ENCODE data around the gene LIPG.
"Not testable (repeated sequence)": the region's sequence is repeated elsewhere in the genome, so short reads cannot be mapped to it uniquely, and the experiment has no call there.

Gene LIPG

DNA sequence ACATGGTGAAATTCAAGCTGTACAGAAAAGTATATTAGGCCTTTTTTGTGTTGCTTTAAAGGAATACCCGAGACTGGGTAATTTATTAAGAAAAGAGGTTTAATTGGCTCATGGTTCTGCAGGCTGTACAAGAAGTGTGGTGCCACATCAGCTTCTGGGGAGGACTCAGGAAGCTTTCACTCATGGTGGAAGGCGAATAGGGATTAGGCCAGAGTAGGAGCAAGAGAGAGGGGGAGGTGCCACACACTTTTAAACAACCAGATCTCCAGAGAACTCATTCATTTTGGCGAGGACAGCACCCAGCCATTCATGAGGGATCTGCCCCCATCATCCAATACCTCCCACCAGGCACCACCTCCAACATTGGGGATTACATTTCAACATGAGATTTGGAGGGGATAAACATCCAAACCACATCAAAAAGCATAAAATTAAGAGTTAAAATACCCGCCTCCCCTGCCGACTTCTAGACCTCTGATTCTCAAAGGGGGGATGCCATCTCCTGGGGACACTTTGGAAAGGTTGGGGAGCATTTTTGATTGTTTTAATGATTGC, 15.1 kb upstream of the LIPG start:
- DNase-seq (ENCODE audit: low read depth in 2 of 2) = no peak

DNA sequence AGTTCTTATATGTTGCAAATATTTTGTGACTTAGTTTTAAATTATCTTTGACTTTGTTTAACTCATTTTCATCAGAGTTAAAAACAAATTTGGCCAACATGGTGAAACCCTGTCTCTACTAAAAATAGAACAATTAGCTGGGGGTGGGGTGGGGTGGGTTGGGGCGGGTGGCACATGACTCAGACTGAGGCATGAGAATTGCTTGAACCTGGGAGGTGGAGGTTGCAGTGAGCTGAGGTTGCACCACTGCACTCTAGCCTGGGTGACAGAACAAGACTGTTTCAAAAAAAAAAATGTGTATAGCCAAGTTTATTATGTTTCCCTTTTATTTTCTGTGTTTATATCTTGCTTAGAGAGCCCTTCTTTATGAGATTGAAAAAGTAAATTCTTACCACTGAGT, 14.2 kb upstream of the LIPG start:
- DNase-seq (ENCODE audit: low read depth in 2 of 2) = no peak

DNA sequence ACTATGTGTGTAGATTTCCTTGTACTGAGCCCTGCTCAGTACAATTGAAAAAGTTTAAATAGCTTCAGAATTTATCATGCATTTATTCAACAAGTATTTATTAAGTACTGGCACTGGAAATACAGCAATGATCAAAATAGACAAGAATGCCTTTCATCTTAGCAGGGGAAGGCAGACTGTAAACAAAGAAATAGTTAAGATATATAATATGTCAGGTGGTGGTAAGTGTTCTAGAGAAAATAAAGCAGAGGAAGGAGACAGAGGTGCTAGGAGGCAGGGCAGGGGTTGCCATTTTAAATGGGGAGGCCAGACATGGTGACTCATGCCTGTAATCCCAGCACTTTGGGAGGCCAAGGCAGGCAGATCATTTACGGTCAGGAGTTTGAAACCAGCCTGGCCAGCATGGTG, 13.6 kb upstream of the LIPG start:
- no peak for DNase-seq (ENCODE audit: low read depth in 2 of 2)

DNA sequence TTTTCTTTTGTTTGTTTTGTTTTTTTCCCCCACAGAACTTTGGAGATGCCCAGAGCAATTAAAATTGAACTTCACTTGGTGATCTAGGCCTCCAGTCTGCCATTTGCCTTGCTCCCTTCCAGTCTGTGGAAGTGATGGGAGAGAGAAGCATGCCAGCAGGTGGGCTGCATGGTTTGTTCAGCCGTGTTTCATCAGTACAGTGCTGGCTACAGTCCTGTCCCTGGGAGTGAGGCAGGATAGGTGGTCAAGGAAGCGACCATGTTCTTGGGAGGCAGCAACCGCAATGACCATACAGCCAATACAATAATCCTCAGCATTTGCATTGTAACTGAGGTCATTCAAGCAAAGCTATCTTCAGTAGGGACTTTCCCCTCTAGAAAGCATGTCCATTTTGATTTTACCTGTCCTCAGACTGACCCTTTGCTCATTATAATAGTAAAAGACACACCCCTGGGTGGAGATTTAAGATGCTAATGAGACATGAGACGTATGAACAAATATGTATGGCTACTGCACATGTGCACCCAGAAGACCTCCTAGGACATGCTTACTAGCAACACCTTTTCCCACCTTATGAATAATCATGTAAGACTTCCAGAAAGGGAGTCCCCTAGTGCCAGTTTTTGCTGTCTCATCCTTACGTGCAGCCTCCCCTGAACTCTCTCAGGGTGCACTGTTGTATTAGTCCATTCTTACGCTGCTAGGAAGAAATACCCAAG, 11.1 kb upstream of the LIPG start:
- no peak for DNase-seq (ENCODE audit: low read depth in 2 of 2)

DNA sequence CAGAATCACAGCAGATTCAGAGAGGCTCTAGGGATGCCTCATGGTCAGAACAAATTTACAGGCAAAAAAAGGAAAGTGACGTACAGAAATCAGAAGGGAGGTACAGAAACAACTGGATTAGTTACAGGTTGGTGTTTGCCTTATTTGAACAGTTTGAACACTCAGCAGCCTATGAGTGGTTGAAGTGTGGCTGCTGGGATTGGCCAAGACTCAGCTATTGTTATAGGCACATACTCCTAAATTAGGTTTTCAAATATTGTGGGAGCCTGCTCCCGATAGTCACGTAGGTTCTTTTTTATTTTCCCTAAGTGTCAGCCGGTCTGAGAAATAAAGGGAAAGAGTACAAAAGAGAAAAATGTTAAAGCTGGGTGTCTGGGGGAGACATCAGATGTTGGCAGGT, 8.9 kb upstream of the LIPG start:
- no peak for DNase-seq (ENCODE audit: low read depth in 2 of 2)

DNA sequence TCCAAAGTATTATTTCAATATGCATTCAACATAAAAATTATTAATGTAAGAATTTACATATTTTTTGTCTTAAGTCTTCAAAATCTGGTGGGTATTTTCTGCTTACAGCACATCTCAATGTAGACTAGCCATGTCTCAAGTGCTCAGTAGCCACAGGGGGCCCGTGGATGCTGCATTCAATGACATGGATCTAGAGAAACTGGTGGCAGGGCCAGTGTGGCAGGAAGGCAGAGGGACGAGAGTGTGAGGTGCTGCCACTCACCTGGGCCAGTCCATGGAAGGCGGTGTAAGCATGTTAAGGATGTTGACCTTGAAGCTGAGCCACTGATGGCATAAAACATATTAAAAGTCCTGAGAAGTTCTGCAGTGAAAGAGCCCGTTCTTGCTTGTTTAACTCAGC, 6.2 kb upstream of the LIPG start:
- DNase-seq (ENCODE audit: low read depth in 2 of 2) = no peak

DNA sequence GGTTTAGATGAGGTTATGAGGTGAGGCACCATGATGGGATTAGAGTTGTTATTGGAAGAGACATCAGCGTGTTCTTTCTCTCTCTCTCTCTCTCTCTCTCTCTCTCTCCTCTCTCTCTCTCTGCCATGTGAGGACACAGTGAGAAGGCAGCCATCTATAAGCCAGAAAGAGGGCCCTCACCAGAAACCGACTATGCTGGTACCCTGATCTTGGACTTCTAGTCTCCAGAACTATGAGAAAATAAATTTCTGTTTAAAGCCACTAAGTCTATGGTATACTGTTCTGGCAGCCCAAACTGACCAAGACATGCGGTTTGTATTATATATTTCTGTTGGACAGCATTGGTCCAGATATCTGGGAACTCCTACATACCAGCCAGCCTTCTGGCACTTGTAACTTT, 3.5 kb upstream of the LIPG start:
- no peak for DNase-seq (ENCODE audit: low read depth in 2 of 2)

DNA sequence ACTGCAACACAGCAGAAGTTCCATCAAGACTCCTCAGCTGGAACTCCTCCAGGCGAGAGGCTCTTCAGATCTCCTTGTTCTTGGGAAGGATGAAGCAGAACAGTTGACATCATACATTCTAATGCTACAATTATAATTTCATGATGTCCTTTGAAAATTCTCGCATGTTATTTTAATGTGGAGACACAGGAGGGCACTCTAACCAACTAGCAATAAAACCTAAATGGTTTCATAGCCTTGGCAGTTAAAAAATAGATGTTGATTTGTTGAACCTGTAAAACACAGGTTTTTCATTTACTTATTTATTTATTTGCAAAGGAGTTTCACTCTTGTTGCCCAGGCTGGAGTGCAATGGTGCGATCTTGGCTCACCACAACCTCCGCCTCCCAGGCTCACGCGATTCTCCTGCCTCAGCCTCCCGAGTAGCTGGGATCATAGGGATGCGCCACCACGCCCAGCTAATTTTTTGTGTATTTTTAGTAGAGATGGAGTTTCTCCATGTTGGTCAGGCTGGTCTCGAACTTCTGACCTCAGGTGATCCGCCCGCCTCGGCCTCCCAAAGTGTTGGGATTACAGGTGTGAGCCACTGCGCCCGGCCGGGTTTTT, 2.4 kb upstream of the LIPG start:
- DNase-seq (ENCODE audit: low read depth in 2 of 2) = not testable (repeated sequence)

DNA sequence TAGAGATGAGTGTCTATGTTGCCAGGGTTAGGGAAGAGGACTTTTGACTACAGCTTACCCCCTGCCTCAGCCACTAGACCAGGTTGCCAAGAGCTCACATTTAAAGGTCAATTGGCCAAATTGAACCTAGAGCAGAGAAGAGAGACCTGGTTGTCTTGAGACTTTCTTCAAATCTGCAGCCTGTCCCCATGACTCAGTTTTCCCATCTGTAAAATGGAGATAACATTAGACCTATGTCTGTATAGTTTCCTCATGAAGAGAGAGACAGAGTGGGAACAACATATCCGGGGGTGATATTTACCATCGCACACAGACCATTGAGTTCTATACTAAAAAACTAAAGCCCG, 1.6 kb upstream of the LIPG start:
- DNase-seq (ENCODE audit: low read depth in 2 of 2) = no peak

DNA sequence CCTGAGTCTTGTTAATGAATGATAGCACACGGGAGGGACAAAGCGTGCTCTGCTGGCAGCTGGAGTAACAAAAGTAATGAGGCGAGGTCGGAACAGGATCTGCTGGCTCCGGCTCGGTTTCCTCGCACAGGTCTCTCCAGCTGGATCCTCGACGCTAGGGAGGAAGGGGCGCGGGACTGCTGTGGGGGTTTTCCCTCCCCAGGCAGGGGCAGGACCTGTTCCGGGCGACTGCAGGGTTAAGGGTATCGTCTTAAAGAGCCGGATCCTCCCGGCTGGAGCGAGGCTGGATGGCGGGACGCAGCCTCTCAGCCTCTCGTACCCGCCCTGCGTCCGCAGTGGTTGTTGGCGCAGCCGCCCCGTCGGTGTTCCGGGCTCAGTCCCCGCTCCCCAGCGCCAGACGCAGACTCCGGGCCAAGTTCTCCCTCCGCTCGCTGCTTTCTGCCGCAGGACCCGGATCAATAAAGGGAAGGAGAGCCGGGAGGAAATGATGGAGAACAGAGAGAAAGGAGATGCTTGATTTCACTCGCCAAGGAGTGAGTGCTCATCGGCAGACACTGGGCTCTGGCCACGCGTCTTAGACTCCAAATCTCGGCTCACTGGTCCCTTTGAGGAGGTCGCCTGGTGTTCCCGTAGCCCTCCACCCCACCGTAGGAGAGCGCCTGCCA, 1.1 kb upstream of the LIPG start:
- DNase-seq (ENCODE audit: low read depth in 2 of 2) = no peak

DNA sequence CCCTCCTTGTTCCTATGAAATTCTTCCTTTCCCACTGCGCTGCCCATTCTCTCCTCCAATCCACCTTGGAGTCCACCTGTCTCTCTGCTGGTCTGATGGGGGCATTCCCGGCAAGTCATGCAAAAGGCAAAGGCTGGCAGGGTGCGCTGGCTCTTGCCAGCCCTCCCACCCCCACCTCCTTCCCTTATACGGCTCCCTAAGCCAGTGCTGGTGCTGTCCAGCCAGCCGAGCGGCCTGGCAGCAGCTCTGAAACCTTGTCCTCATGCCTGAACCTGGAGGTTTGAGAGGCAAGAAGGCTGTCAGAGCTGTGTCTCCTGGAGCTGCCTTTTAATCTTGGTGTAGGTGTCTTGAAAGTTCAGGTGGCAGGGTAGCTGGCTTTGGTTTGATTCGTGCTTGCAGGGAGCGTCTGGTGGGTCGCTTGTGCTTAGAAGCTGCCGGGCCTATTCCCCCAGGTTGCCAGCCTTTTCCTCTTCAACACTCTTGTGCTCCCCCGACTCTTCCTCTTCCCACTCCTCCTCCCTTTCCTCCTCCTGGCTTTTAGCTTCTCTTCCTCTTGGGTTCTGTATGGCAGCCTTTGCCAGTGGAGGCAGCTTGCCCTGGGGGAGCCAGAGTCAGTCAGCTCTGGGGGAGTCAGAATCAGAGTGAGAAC, 748 bp downstream of the LIPG start:
- no peak for DNase-seq (ENCODE audit: low read depth in 2 of 2)

DNA sequence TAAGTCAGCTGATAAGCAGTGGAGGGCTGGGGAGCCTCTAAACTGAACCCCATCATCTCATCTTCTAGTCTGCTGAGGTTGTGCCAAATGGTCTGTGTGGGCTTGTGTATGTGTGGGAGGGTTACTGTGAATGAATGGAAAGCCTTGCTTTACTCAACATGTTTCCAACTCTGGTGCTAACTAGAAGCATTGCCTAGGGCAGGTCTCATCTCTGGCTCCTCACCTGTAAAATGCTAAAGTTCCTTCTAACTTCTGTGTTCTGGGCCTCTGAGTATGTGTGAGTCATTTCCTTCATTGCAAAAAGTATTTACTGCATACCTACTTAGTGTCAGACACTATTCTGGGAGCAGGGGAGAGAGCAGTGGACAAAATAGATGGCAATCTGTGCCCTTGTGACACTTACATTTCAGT, 1.3 kb downstream of the LIPG start:
- DNase-seq (ENCODE audit: low read depth in 2 of 2) = no peak

DNA sequence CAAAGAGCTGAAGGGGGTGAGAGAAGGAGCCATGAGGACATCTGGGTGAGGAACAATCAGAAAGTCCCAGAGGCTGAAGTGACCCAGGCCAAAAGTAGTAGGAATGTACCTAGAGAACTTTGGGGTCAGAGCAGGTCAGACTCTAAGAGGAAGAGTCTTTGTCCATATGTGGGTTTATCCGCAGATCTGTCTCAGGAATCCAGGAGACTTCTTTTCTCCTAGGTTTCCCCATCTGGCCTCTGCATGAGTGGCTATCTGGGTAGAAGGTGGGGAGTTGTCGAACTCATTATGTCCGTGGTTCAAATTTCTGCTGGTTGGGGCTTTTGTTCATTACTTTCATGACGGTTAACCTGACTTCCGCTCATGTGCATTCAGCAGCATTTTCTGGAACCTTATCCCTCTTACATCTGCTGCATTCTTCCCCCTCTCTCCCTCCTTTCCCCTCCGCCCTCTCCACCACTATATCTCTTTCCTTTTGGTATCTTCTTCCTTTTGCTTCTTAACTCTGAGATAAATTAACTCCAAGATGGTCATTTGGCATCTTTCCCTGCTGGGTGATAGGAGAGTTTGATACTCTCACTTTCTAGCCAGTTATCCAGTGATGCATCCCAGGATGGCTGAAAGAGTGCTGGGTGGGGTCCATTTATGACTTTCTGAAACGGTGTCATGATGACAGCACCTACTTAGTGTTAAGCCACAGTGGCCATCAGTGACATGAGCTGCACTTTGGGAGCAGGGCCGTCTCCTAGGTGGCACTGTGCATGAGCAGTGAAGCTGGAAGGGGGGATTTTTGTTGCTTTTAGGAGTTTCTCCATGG, 2.1 kb downstream of the LIPG start:
- no peak for DNase-seq (ENCODE audit: low read depth in 2 of 2)

DNA sequence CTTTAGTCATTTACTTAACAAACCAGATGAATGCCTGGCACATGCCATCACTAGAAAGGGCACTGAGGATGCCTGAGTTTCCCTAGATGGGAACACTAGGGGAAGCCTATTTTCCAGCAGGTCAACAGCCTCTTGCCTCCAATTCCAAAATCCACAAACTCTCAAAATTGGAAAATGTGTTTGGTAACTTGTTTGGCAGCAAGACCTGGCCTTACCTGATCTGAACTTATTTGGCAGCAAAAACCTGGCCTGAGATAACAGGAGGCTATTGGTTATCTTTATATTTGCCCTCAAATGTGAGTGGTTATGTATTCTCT, 2.6 kb downstream of the LIPG start:
- no peak for DNase-seq (ENCODE audit: low read depth in 2 of 2)

DNA sequence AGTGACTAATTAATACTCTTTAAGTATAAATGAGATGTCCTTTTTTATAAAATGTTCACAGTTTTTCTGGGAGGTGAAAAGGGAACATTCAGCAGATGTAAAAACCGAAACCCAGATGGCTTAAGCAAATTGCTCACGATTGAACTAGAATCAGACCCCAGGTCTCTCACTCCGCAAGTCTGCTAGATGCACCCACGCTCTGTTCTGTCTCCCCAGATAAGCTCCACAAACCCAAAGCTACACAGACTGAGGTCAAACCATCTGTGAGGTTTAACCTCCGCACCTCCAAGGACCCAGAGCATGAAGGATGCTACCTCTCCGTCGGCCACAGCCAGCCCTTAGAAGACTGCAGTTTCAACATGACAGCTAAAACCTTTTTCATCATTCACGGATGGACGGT, 3.2 kb downstream of the LIPG start:
- DNase-seq (ENCODE audit: low read depth in 2 of 2) = no peak

DNA sequence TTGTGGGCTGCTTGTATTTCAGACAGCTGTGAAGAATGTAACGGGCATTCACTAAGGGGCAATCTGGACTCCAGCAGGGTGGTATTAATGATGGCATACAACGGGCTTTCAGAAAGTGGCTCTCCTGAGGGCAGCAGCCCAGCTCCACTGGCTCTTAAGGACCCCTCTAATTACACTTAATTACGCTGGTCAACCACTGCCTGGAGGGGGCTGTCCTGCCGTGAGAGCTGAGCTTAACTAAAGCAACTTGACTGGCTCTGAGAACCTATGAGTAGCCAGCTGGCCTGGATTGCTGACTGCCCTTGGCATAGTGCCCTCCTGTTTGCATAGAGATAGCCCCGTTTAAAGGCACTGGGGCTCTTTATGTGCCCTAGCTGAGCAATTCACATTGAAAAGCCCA, 3.8 kb downstream of the LIPG start:
- no peak for DNase-seq (ENCODE audit: low read depth in 2 of 2)

DNA sequence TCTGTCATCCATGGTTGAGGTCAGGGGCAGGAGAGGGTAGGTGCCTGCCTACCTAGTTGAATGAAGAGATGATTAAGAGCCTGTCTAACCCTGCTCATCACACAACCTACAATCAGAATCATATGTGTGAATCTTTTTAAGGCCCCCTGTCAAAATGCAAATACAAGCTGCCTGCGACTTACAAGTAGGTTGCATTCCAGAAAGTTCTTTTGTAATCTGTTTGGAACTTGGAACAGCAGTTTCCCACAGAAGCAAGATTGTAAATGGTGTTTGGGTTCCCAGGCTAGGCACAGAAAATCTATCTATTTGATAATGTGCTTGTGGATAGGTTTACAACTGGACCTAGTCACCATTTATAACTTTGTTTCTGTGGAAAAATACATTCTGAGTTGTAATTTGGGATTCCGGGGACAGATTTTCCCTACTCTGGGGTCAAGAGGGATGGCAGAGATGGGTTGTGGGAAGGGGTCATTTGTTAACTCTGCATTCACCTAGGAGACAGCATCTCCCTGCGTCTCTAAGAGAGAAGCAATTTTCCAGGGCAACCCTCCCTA, 4.4 kb downstream of the LIPG start:
- no peak for DNase-seq (ENCODE audit: low read depth in 2 of 2)

DNA sequence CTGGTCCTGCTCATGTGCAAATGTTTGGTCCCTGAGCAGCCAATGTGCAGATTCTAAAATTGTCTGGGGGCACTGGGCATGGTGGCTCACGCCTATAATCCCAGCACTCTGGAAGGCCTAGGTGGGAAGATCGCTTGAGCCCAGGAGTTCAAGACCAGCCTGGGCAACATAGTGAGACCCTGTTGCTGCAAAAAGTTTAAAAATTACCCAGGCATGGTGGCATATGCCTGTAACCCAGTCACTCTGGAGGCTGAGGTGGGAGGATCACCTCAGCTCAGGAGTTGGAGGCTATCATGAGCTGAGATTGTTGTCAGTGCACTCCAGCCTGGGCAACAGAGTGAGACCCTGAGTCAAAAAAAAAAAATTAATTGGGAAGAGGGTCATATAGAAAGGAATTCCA, 5.1 kb downstream of the LIPG start:
- no peak for DNase-seq (ENCODE audit: low read depth in 2 of 2)

DNA sequence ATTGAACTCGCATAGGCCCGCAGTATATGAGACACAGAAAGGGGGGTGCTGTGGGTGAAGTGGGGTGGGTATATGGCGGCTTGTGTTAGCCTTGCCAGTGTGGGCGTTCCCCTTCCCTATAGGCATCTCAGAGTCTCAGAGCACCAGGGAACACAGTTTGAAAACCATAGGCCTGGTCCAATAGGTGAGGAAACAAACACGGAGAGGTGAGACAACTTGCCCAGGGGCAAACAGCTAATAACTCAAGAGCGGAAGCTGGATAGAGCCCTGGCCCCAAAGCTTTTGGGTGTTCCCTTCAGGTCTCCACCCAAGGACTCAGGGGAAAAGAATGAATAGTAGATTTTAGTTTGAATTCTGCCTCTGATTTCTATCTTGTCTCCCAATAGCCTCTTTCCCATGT, 7.9 kb downstream of the LIPG start:
- DNase-seq (ENCODE audit: low read depth in 2 of 2) = no peak

DNA sequence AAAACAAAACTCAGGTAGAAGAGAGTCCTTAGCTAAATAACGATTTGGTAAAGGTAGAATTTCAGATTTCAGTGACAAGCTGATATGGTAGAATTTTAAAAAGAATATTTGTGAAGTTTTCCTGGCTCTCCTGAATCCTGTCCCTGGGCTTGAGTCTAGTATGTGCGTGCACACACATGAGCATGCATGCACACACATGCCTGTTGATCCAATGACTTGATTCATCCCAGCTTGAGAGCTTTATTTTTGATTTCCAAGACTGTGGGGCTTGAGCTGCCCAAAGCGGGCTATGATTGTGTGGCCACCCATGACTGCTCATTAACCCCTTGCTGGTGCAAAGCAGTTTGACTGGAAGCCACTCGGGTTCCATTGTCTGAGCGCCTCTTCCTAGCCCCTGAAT, 9.0 kb downstream of the LIPG start:
- no peak for DNase-seq (ENCODE audit: low read depth in 2 of 2)

DNA sequence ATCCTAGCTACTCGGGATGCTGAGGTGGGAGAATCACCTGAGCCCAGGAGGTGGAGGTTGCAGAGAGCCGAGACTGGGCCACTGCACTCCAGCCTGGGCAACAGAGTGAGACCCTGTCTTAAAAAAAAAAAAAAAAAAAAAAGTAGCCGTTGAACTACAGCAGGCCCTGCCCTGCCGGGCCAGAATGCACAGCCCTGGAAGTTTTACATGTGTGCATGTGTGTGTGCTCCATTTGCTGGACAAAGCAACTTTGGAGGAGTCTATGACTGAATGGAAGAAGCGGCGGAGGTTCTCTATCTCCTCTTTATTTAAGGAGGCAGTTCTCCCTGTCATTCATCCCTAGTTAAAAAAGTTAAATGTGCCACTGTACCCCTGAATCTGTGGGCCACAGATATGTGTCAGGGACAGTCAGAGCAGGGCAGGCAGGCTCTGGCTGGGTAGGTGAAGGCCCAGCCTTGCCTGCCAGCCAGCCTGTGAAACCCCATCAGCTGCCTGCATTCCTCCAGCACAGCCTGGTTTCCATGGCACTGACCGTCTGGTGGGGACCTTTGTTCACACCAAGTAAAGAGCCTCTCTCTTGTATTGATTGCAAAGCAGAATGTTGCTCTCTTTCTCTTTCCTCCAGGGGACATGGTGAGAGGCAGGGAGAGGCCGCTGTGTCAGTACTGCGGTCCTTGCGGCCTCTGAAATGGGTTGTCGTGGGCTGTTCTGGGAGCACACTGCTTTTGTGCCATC, 10.9 kb downstream of the LIPG start:
- DNase-seq (ENCODE audit: low read depth in 2 of 2) = no peak

Measured in stimulated activated CD8-positive, alpha-beta memory T cell treated with anti-CD3 and anti-CD28 coated beads, Interleukin-2, amount 100 ng/mL, for 1 hour (primary cell).